HepG2 (cell line): ENCODE measurements around the gene NDOR1. TPM values are rescaled to one million over a fixed set of nuclear protein-coding genes. Genes with fewer than 3 reads are reported as not detected.

Experiments used
- AGO2 ChIP-seq: fragments of 200-400 bp; formaldehyde crosslinking; optimal IDR thresholded peaks from 2 replicates; pipeline ENCODE3; 2017; ENCODE audit warnings: mild to moderate bottlenecking, low read depth, low read length, moderate library complexity
- AKAP8 ChIP-seq: sonication (generic); formaldehyde crosslinking; IDR thresholded peaks from 2 replicates; pipeline ENCODE4 v1.5.1; 2020; ENCODE audit warnings: mild to moderate bottlenecking, missing genetic modification reagents
- BCL6 ChIP-seq: IDR thresholded peaks from 2 replicates; pipeline ENCODE4 v1.6.1; 2016; ENCODE audit warnings: missing genetic modification reagents, missing compliant biosample characterization
- HNRNPUL1 ChIP-seq: fragments of 200-400 bp; formaldehyde crosslinking; IDR thresholded peaks from 2 replicates; pipeline ENCODE4 v1.6.1; 2017; ENCODE audit warnings: low read depth, mild to moderate bottlenecking, low read length, moderate library complexity
- JUNB ChIP-seq: sonication (generic); formaldehyde crosslinking; IDR thresholded peaks from 2 replicates; pipeline ENCODE4 v1.8.0; 2022; ENCODE audit warnings: missing genetic modification reagents, mild to moderate bottlenecking, borderline replicate concordance
- PCBP1 ChIP-seq: fragments of 200-400 bp; formaldehyde crosslinking; IDR thresholded peaks from 2 replicates; pipeline ENCODE4 v1.6.1; 2017; ENCODE audit warnings: mild to moderate bottlenecking, low read depth, low read length, borderline replicate concordance
- POLR2G ChIP-seq: fragments of 200-400 bp; formaldehyde crosslinking; IDR thresholded peaks from 2 replicates; pipeline ENCODE4 v1.6.1; 2018; ENCODE audit warnings: mild to moderate bottlenecking, low read depth, low read length, moderate library complexity
- SALL2 ChIP-seq: sonication (generic); formaldehyde crosslinking; IDR thresholded peaks from 2 replicates; pipeline ENCODE4 v1.8.1; 2023; ENCODE audit warnings: mild to moderate bottlenecking, missing genetic modification reagents, inconsistent platforms
- TAF15 ChIP-seq: fragments of 200-400 bp; formaldehyde crosslinking; IDR thresholded peaks from one replicate; pipeline ENCODE4 v1.6.1; 2018; ENCODE audit warnings: mild to moderate bottlenecking, low read depth, low read length; ENCODE audit not compliant: poor library complexity, severe bottlenecking
- ZEB1 ChIP-seq: IDR thresholded peaks from 2 replicates; pipeline ENCODE4 v1.6.1; 2012; ENCODE audit warnings: mild to moderate bottlenecking, low read depth, inconsistent platforms; ENCODE audit not compliant: insufficient replicate concordance
- ZFP90 ChIP-seq: sonication (generic); formaldehyde crosslinking; IDR thresholded peaks from 2 replicates; pipeline ENCODE4 v1.8.0; 2022; ENCODE audit warnings: missing genetic modification reagents, mild to moderate bottlenecking, inconsistent platforms, borderline replicate concordance
- ZHX1 ChIP-seq: sonication (generic); formaldehyde crosslinking; IDR thresholded peaks from 2 replicates; pipeline ENCODE4 v1.8.1; 2022; ENCODE audit warnings: low read depth, mild to moderate bottlenecking, missing genetic modification reagents
- ZMAT3 ChIP-seq: sonication (generic); formaldehyde crosslinking; conservative IDR thresholded peaks from 2 replicates; pipeline ENCODE4 v1.7.0; 2021; ENCODE audit warnings: missing genetic modification reagents
- ZNF136 ChIP-seq: sonication (generic); formaldehyde crosslinking; IDR thresholded peaks from 2 replicates; pipeline ENCODE4 v1.8.1; 2022; ENCODE audit warnings: low read depth, mild to moderate bottlenecking, moderate library complexity, missing genetic modification reagents
- ZNF232 ChIP-seq: sonication (generic); formaldehyde crosslinking; IDR thresholded peaks from 2 replicates; pipeline ENCODE4 v1.4.0; 2020; ENCODE audit warnings: missing genetic modification reagents, borderline replicate concordance
- ZNF546 ChIP-seq: sonication (generic); formaldehyde crosslinking; conservative IDR thresholded peaks from 2 replicates; pipeline ENCODE4 v1.8.1; 2023; ENCODE audit warnings: mild to moderate bottlenecking, missing genetic modification reagents
- ZNF670 ChIP-seq: sonication (generic); formaldehyde crosslinking; IDR thresholded peaks from 2 replicates; pipeline ENCODE4 v1.8.0; 2022; ENCODE audit warnings: mild to moderate bottlenecking, missing genetic modification reagents, borderline replicate concordance
- ZNF850 ChIP-seq: sonication (generic); formaldehyde crosslinking; conservative IDR thresholded peaks from 2 replicates; pipeline ENCODE4 v1.9.0; 2021; ENCODE audit warnings: mild to moderate bottlenecking, missing genetic modification reagents
- ZNF878 ChIP-seq: sonication (generic); formaldehyde crosslinking; IDR thresholded peaks from 2 replicates; pipeline ENCODE4 v1.8.1; 2023; ENCODE audit warnings: mild to moderate bottlenecking, missing genetic modification reagents, moderate library complexity
- polyA plus RNA-seq, 8 experiments: library from polyadenylated mRNA; depleted of rRNA in 3 of 8; stranded (reverse) in 7 of 8; unstranded in 1 of 8; fragments of >200 nt; fragmentation: Illumina TruSeq in 4 of 8; extraction: Trizol in 4 of 8; gene quantifications; 2 replicates each; pipeline versions ENCODE4 v1.2.1 to v1.2.3, GENCODE V29; 2011 to 2016; ENCODE audit warnings: low read depth in 4 of 8, missing spikeins in 1 of 8, mixed read lengths in 1 of 8; ENCODE audit not compliant: insufficient read depth in 1 of 8
- total RNA-seq, 5 experiments: library from RNA; depleted of rRNA; stranded (reverse); fragments of >200 nt; fragmentation: Illumina TruSeq; extraction: Trizol; gene quantifications; 2 replicates each; pipeline ENCODE4 v1.2.3, GENCODE V29; 2016; ENCODE audit warnings: low read depth in 1 of 5
- TF ChIP-seq, protein P1 (sequence below): sonication (generic); formaldehyde crosslinking; IDR thresholded peaks from 2 replicates; pipeline ENCODE4 v1.8.0; 2023; ENCODE audit warnings: mild to moderate bottlenecking, missing genetic modification reagents
- TF ChIP-seq, protein P2 (sequence below): sonication (generic); formaldehyde crosslinking; IDR thresholded peaks from 2 replicates; pipeline ENCODE4 v1.5.0; 2020; ENCODE audit warnings: mild to moderate bottlenecking, missing genetic modification reagents, moderate library complexity

NDOR1 gene
- total and polyA plus RNA-seq, 2 of the 13 experiments (the other 11 are each of a cell fraction or from before 2014, with no cell fraction given) = 3.6 to 8.7 TPM

DNA sequence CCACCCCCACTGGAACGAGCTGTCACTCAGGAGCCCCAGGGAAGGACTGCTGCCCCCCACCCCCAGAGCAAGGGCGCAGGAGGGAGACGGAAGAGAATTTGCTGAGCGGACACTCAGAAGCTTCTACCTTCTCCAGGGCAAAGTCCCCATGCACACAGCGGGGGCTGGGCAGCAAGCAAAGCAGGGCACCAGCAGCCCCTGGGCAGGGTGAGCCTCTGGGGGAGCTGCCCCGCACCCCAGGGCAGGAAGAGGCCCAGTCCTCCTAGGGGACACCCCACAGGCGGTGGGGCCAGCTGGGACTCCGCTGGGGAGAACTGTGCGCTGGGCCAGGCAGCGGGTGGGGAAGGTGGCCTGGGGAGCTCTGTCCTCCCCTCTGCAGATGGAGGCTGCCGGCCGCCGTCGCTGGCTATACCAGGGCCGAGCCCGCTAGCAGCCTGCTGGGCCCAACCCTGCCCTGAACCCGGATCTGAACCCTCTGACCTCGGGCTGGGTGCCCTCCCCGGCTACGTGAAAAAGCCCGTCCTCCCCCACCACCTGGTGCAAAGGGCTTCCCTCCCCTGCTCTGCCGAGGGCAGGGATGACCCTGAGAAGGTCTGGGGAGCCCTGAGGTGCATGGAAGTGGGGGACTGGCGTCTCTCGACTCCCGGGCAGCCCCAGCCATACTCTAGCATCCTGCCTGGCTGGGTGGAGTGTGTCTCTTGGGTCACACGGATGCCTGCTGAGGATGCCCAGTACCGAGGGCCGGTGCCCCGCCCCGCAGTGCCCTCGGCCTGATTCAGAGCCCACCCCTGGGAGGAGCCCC, 24.6 kb downstream of the NDOR1 start (continued):
- peak; percentile 57 for TF ChIP-seq TAF15
- TF ChIP-seq JUNB = no peak
- no peak for TF ChIP-seq ZNF878
- TF ChIP-seq AKAP8 (CRISPR knock-in tag) = peak; percentile 100
- TF ChIP-seq ZNF670 = peak; percentile 90
- TF ChIP-seq ZMAT3 (CRISPR knock-in tag) = peak; percentile 46; the same call in 1 of the 2 replicates
- TF ChIP-seq ZNF136 = no peak
- TF ChIP-seq BCL6 (CRISPR knock-in tag) = peak; percentile 49
- TF ChIP-seq POLR2G = peak; percentile 52; the same call in 1 of the 2 replicates
- peak; percentile 72 for TF ChIP-seq AGO2
- TF ChIP-seq ZNF850 (CRISPR knock-in tag) = 0 out of 2 replicates have a peak, but pooled peaks have one; percentile 78
- peak; percentile 88; the same call in 1 of the 2 replicates for TF ChIP-seq PCBP1
- no peak for TF ChIP-seq ZNF546 (CRISPR knock-in tag)
- TF ChIP-seq HNRNPUL1 = no peak
- TF ChIP-seq ZFP90 = 0 out of 2 replicates have a peak, but pooled peaks have one; percentile 23
- TF ChIP-seq, protein P1, sequence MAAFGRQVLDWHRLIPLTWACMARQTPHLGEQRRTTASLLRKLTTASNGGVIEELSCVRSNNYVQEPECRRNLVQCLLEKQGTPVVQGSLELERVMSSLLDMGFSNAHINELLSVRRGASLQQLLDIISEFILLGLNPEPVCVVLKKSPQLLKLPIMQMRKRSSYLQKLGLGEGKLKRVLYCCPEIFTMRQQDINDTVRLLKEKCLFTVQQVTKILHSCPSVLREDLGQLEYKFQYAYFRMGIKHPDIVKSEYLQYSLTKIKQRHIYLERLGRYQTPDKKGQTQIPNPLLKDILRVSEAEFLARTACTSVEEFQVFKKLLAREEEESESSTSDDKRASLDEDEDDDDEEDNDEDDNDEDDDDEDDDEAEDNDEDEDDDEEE (CRISPR knock-in tag) = no peak
- peak; percentile 16; the same call in 1 of the 2 replicates for TF ChIP-seq ZNF232 (CRISPR knock-in tag)
- peak; percentile 36; the same call in 1 of the 2 replicates for TF ChIP-seq ZHX1 (CRISPR knock-in tag)
- TF ChIP-seq, protein P2, sequence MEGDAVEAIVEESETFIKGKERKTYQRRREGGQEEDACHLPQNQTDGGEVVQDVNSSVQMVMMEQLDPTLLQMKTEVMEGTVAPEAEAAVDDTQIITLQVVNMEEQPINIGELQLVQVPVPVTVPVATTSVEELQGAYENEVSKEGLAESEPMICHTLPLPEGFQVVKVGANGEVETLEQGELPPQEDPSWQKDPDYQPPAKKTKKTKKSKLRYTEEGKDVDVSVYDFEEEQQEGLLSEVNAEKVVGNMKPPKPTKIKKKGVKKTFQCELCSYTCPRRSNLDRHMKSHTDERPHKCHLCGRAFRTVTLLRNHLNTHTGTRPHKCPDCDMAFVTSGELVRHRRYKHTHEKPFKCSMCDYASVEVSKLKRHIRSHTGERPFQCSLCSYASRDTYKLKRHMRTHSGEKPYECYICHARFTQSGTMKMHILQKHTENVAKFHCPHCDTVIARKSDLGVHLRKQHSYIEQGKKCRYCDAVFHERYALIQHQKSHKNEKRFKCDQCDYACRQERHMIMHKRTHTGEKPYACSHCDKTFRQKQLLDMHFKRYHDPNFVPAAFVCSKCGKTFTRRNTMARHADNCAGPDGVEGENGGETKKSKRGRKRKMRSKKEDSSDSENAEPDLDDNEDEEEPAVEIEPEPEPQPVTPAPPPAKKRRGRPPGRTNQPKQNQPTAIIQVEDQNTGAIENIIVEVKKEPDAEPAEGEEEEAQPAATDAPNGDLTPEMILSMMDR (CRISPR knock-in tag) = peak; percentile 20; the same call in 1 of the 2 replicates
- TF ChIP-seq ZEB1 = no peak
- TF ChIP-seq SALL2 (CRISPR knock-in tag) = no peak
